AG09319 (cell line): ENCODE data around the gene EIF5A.

Source experiments
- DNase-seq: peaks from one replicate; pipeline ENCODE4 v3.0.0-alpha.2; 2010; ENCODE audit warnings: low read depth; ENCODE audit errors: extremely low read depth
- TF ChIP-seq, protein P1 (sequence below): IDR thresholded peaks from 2 replicates; pipeline ENCODE4 v1.5.1; 2011; ENCODE audit warnings: low read depth, mild to moderate bottlenecking, inconsistent platforms, low read length, moderate library complexity

Gene EIF5A

DNA sequence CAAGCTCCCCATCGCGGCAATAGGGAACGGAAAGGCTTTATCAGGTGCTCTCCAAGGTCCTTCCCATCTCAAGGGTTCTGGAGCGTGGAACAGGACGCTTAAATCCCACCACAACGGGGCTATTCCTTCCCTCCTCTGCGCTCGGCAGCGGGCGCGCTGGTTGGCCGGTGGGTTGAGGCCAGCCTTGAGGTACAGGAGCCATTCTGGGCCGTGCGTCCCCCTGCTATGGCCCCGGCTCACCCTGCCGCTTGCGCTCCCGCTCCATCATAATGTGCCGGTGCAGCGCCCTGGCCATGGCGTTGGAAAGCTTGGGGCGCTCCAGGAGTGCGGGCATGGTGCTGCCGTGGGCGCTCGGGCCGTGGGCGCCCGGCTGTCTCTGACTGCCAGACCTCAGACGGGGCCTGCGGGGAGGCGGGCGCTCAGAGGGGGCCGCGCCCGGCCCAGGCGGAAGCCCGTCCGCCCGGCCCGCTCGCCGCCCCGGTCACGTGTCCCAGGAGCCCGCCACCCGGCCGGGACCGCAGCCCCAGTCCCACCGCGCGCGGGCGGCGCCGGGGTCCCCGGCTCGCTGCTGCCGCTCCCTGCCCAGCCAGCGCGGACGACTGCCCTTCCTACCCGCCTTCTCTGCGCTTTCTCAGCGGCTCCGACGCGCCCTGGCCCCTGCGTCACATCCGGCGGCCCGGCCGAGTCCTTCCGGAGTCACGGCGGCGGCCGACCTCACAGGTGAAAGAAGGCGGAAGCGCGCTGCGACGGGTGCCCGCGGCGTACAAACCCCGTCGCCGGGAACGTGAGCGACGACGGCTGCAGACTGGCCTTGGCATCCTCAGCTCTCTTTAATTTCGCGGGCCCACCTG, 7.5 kb downstream of the EIF5A start, which contains the start of gene GPS2:
GPS2 (minus strand) TSS at position 642 of the 851 bp plus-strand sequence; CDS start at position 334, 308 bp downstream.
- no peak for DNase-seq
- TF ChIP-seq, protein P1, sequence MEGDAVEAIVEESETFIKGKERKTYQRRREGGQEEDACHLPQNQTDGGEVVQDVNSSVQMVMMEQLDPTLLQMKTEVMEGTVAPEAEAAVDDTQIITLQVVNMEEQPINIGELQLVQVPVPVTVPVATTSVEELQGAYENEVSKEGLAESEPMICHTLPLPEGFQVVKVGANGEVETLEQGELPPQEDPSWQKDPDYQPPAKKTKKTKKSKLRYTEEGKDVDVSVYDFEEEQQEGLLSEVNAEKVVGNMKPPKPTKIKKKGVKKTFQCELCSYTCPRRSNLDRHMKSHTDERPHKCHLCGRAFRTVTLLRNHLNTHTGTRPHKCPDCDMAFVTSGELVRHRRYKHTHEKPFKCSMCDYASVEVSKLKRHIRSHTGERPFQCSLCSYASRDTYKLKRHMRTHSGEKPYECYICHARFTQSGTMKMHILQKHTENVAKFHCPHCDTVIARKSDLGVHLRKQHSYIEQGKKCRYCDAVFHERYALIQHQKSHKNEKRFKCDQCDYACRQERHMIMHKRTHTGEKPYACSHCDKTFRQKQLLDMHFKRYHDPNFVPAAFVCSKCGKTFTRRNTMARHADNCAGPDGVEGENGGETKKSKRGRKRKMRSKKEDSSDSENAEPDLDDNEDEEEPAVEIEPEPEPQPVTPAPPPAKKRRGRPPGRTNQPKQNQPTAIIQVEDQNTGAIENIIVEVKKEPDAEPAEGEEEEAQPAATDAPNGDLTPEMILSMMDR: no peak

DNA sequence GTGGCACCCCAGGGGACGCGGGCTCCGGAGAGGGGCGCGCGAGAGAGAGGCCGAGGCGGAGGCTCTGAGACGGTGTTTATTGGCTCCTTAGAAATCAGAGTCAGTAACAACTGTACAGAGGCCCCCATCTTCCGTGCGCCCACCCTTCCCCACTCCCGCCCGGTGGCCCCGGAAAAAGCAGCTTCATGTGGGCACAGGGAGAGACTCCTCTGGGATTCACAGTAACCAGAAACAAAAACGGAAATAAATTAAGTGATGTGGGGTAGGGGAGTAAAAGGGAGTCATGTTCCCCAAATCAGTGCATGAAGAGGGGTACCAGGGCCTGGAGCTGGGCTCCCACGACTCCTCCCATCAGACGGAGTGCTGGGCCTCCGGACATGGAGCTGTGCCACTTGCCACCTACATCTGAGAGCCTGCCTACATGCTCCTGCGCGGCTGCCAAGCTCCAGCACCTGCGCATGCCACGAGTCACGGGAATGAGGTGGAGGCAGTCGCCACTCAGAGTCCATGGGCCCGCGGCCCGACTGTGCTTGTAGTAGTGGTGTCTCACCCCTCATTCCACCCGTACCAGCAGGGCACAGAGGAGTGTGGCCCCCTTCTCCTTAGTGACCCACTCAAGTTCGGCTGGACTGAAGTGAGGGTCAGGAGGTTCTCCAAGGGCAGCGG, 8.3 kb downstream of the EIF5A start:
- DNase-seq: no peak
- TF ChIP-seq, protein P1: no peak

DNA sequence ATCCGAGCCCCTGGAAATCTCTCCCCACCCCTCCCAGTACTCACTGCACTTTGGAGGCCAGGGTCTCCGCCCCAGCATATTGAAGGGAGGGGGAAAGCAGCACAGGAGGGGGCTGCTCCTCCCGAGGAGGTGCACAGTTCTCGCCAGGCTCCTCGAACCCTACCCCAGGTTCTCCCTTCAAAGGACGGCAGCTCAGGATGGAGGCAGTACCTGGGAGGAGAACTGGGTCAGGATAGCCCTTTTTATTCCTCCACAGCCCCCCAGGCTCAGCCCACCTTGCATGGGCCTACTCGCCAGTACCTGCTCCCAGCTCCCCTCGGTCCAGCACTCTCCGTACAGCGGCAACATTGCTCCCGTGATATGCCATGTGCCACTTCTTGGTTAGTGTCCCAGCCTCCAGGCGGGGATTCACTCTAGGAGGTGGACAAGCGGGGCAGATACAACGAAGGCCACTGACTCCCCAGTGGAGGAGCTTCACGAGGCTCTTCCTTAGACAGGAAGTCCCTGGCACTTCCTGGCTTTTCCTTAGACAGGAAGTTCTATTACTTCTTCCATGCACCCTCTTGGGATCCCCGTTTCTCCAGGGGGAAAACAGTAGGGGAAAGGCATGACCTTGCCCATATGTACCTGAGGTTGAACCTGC, 9.9 kb downstream of the EIF5A start:
- DNase-seq: no peak
- TF ChIP-seq, protein P1: no peak

DNA sequence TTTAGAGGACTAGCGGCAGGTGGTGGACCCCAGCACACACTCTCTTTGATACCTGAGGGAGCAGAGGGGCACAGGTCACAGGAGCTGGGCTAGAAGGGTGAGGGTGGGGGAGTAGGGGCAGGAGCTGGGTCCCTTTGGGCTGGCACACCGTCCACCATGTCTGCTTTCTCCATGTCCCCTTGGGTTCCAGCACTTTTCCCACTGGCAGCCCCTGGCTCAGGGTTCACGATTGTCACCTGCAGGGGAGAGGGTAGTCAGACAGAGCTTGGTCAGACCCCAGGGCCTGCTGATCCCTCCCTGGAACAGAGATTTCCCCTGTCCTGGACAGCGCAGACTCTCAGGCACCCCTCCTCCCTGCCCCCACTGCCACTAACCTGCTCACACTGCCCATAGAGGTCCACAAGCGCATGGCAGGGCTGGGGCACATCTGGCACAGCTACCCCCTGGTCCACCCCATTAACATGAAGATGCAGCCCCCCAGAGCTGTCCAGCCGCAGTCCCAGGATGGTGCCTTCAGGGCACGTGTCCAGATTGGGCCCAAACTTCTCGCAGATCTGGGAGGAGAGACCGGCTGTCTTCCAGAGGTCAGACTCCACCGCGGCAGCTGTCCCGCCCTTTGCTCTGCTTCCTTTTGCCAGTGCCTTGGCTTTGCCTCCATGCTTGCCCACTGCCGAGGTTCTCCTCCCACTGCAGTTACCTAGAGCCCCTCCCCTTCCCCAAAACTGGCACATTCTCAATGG, 10.9 kb downstream of the EIF5A start:
- DNase-seq: no peak
- TF ChIP-seq, protein P1: no peak

DNA sequence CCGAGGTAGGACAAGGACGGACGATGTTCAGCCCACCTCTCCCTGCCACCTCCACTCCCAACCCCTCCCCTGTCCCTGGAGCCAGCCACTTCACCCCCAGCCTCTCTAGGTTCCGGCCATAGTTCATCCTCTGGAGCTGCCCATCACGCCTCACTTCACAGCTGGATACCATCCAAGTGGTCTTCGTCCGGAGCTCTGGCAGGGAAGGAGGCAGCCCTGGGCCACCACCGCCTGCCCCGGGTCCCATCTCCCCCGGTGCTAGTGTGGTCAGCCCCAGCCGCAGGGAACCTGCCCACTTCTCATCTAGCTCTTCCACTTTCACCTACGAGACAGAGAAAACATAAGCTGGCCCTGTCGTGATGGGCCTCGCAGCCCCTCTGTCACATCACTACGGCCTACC, 14.0 kb downstream of the EIF5A start:
- no peak for DNase-seq
- TF ChIP-seq, protein P1: no peak

DNA sequence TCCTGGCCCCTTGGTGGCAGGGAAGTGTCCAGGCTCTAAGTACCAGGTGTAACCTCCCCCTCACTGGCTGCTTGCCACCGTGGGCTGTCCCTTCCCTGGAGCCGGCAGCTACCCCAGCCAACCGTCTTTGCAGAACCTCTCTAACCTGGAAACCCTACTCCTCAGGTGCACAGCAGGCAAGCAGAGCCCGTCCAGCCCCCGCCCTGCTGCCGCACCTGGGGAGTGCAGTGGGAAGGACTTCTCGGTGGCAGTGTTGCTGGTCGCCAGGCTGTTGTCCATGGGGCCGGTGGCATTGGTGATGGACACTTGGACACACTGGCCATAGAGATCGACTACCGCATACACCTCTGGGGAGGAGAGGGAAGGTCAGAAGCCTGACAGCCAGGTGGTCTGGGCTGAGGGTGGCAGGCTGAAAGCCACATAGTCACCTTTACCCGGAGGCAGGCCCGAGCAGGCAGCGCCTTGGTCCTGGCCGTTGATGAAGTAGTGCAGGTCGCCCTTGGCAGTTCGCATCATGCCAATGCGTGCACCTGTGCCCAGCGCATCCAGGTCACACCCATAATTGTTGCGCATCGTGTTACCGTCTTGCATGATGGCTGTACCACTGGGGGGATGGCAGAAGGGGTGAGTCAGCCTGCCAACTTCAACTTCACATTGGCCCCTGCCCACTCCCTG, 15.2 kb downstream of the EIF5A start:
- DNase-seq: no peak
- TF ChIP-seq, protein P1: no peak
